Loucy (cell line): Measurements from ENCODE around the gene COL9A2.
A peak's percentile ranks its signal among the peaks of the same experiment; 100 is the strongest.

Experiments used
- CTCF ChIP-seq: fragments of 200-600 bp; sonication (generic); conservative IDR thresholded peaks from 2 replicates; pipeline ENCODE4 v1.5.1; 2014; ENCODE audit warnings: mild to moderate bottlenecking, antibody characterized with exemption, low read length
- EZH2phosphoT487 ChIP-seq: fragments of 200-600 bp; IDR thresholded peaks from 2 replicates; pipeline ENCODE4 v1.6.1; 2018; ENCODE audit warnings: antibody characterized with exemption, mild to moderate bottlenecking, moderate library complexity, borderline replicate concordance

DNA sequence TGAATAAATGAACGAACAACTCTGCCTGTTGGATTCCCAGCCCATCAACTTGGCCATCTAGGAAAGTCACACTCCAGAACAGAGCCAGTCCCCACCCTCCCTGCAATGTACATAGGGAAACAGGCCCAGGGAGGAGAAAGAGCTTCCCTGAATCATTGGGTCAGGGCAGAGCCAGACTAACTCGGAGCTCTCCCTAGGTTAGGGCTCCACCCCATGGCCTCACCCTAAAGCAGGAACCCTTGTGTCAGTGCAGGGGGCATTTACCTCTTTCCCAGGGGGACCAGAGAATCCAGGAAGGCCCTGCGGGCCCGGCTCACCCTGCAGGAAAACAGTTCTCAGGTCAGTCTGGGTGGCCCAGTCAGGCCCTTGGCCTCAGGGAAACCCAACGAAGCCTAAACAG lies 11.6 kb downstream of the COL9A2 start:
- TF ChIP-seq CTCF, result peak; percentile 25; the same call in 1 of the 2 replicates
- TF ChIP-seq EZH2phosphoT487, result no peak
